Nephron (organoid): ENCODE results near the gene MLST8.

Experiments used
- H3K27ac Mint-ChIP-seq, 3 experiments: 2 replicates each; pipeline ENCODE4 v1.8.0; 2020; ENCODE audit warnings: mixed read lengths in 3 of 3, mild to moderate bottlenecking in 2 of 3, moderate library complexity in 1 of 3
- H3K27me3 Mint-ChIP-seq: 2 replicates; pipeline ENCODE4 v1.8.0; 2021; ENCODE audit warnings: low read depth, mild to moderate bottlenecking, moderate library complexity, mixed read lengths
- H3K36me3 Mint-ChIP-seq: 2 replicates; pipeline ENCODE4 v1.8.0; 2020; ENCODE audit warnings: low read depth, mixed read lengths
- H3K4me1 Mint-ChIP-seq: 2 replicates; pipeline ENCODE4 v1.8.0; 2020; ENCODE audit warnings: mixed read lengths
- H3K4me3 Mint-ChIP-seq, 3 experiments: 2 replicates each; pipeline ENCODE4 v1.8.0; 2020; ENCODE audit warnings: mild to moderate bottlenecking in 3 of 3, mixed read lengths in 3 of 3, moderate library complexity in 2 of 3
- H3K9me3 Mint-ChIP-seq: 2 replicates; pipeline ENCODE4 v1.8.0; 2020; ENCODE audit warnings: mixed read lengths
- CTCF ChIP-seq, 3 experiments: fragments of 200-600 bp; sonication (generic); IDR thresholded peaks; one replicate each; pipeline ENCODE4 v1.5.0; 2021; ENCODE audit warnings: antibody characterized with exemption in 3 of 3; ENCODE audit not compliant: unreplicated experiment in 3 of 3

MLST8 gene

GRCh38 chr16:2230376-2230775, 25.1 kb downstream of the MLST8 start:
- no peak overlapping the region for H3K4me3 Mint-ChIP-seq
- no peak for TF ChIP-seq CTCF (IDR thresholded peaks at IDR 0.05; ENCODE audit: unreplicated experiment in 3 of 3)
- no peaks in the 10 kb centered on the region for H3K4me1 Mint-ChIP-seq
- H3K27me3 Mint-ChIP-seq: peaks cover 5% of the 10 kb centered on the region
- H3K9me3 Mint-ChIP-seq: no peaks in the 10 kb centered on the region
- H3K27ac Mint-ChIP-seq: no peak overlapping the region
- H3K36me3 Mint-ChIP-seq: peaks cover 4% of the 10 kb centered on the region

GRCh38 chr16:2231016-2231931, 26.0 kb downstream of the MLST8 start:
- peaks cover 4% of the 10 kb centered on the region for H3K36me3 Mint-ChIP-seq
- peaks cover 14% of the 10 kb centered on the region for H3K27me3 Mint-ChIP-seq
- H3K4me1 Mint-ChIP-seq: no peaks in the 10 kb centered on the region
- TF ChIP-seq CTCF (IDR thresholded peaks at IDR 0.05; ENCODE audit: unreplicated experiment in 3 of 3): no peak
- no peaks in the 10 kb centered on the region for H3K9me3 Mint-ChIP-seq
- no peak overlapping the region for H3K27ac Mint-ChIP-seq
- H3K4me3 Mint-ChIP-seq: no peak overlapping the region

GRCh38 chr16:2232094-2232990, 27.1 kb downstream of the MLST8 start:
- Mint-ChIP-seq H3K4me1 (no peaks in the 10 kb centered on the region), H3K4me3 (no peak overlapping the region), H3K36me3 (peaks cover 4% of the 10 kb centered on the region), H3K27ac (no peak overlapping the region), H3K27me3 (peaks cover 21% of the 10 kb centered on the region), H3K9me3 (no peaks in the 10 kb centered on the region)
- TF ChIP-seq CTCF (IDR thresholded peaks at IDR 0.05; ENCODE audit: unreplicated experiment in 3 of 3): no peak

- Mint-ChIP-seq H3K9me3 (no peaks in the 10 kb centered on the region), H3K4me1 (no peaks in the 10 kb centered on the region), H3K27me3 (peaks cover 25% of the 10 kb centered on the region), H3K4me3 (no peak overlapping the region), H3K36me3 (peaks cover 4% of the 10 kb centered on the region), H3K27ac (no peak overlapping the region)
- no peak for TF ChIP-seq CTCF (IDR thresholded peaks at IDR 0.05; ENCODE audit: unreplicated experiment in 3 of 3)
These were observed 28.0 kb downstream of the MLST8 start for GRCh38 chr16:2233046-2233775.

- H3K27me3 Mint-ChIP-seq: peaks cover 29% of the 10 kb centered on the region
- H3K4me1 Mint-ChIP-seq: no peaks in the 10 kb centered on the region
- no peak overlapping the region for H3K27ac Mint-ChIP-seq
- H3K36me3 Mint-ChIP-seq: peaks cover 4% of the 10 kb centered on the region
- no peak overlapping the region for H3K4me3 Mint-ChIP-seq
- H3K9me3 Mint-ChIP-seq: no peaks in the 10 kb centered on the region
- TF ChIP-seq CTCF (IDR thresholded peaks at IDR 0.05; ENCODE audit: unreplicated experiment in 3 of 3): no peak
These were observed 28.9 kb downstream of the MLST8 start for GRCh38 chr16:2233872-2234812.
